ENCODE results near the gene IMMP2L.

The IMMP2L gene

DNA sequence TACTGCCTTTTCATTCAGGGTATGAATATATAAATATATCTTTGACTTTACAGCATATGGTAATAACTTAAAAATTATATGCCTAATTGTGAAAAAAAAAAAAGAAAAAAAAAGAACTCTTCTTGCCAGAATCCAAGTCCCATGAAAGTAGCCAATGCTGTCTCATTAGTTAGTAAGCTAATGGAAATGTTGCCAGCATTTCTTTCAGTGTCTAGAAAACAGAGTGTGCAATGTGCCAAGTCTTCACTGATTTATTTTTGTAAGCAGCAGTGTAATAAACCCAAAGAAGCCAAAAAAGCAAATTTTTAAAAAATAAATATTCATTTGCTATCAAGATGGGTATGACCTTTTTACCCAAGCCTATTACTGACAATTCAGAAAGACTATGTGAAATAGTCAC lies 502.5 kb downstream of the IMMP2L start:
- FAIRE-seq: no peak

DNA sequence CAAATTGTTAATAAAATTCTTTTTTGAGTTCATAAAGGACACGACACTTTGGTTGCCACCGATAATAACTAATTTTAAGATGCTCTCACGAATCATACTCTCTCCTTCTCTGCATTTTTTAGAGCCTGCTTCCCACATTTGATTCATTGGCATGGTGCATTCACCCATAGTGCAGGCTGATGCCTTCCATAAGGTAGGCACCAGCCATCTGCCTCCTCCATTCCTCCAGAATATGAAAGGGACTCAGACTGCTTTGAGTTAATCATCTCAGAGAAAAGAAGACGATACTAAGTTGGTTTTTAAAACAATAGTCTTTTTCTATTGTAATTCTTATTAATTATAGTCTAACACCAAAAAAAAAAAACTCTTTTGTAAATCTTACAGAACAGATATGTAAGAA lies 505.2 kb downstream of the IMMP2L start:
- no peak for FAIRE-seq

DNA sequence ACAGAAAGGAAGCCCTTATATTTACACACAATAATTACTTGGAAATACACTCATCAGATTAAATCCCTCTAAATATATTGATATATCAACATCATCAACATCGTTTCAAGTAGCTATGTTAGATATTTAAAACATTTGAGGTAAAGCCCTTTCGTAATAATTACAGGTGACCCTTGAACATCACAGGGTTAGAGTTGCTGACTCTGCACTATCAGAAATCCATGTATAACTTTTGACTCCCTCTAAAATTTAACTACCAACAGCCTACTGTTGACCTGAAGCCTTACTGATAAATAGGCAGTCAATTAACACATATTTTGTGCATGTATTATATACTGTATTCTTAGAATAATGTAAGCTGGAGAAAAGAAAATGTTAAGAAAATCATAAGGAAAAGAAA lies 505.9 kb downstream of the IMMP2L start:
- no peak for FAIRE-seq

DNA sequence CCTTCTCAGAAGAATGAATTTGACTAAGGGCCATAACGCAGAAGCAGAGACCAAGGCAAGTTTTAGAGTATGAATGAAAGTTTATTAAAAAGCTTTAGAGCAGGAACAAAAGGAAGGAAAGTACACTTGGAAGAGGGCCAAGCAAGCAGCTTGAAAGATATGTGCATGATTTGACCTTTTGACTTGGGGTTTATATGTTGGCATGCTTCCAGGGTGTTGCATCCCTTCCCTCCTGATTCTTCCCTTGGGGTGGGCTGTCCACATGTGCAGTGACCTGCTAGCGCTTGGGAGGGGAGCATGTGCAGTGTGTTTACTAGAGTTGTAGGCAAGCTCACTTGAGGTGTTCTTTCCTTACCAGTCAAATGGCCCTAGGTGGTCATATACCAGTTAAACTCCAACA lies 509.3 kb downstream of the IMMP2L start:
- no peak for FAIRE-seq

DNA sequence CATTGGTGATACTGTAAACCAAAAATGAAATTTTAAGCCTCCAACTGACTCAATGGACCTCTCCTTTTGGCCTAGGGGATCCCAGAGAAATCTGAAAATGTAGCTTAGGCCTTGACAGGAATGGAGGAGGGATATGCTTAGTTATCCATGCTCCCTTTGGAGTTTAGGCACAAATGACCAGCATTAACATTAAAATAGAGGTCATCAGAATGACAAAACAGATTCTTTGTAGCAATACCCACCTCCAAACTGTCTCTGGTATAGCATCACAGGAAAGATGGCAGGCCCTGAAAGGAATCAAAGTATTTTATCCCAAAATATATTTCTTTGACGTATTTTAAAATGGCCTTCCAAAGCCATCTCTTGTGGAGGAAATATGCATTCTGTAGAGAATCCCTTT lies 510.5 kb downstream of the IMMP2L start:
- FAIRE-seq: no peak

DNA sequence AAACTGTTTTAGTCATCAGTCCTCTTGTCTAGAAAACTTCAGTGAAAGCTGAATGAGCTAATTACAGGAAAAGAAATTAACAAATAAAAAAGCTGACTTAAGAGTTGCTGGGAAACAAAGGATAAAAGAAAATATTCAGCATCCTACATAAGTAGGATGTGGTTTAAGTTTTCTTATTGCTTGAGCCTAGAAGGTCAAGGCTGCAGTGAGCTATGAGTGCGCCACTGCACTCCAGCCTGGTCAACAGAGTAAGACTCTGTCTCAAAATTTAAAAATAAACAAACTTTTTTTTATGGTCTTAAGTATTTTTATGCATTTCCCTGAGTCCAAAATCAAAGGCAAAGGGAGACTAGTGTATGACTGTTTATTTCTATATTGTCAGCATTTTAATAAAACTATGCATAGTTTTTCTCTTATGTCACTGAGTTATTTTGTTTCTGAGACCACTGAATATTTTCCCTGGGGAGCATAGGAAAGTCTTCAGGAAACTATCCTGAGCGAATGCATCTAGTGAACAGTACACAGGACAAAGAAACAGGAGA lies 511.3 kb downstream of the IMMP2L start:
- no peak for FAIRE-seq

DNA sequence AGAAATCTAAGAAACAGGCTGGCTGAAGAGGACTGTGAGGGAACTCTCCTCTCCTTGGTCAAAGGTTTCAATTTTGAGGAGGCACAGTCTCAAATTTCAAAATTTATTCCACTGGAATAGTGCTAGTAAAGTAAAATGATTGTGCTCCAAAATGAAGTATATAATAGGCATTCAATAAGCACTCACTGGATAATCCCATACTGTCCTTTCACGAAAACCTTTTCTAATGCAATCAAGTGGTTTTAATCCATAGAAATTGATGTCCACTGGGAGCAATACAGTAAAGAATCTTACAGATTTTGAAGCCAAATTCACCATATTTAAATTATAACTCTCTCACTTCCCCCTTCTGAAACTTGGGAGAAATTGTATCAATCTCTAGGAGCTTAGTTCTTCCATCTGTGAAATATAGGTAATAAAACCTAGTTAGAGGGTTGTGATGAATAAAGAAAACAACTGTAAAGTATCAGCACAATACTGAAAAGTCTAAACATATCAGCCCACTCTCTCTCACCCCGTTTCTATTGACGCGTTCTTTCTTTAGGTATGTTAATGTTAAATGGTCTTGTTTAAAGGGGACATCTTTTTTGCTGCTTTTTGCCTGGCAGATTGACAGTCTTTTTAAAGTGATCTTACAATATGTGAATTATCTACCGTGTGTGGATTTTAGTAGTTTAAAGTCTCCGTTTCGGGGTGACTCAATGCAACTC lies 512.2 kb downstream of the IMMP2L start:
- no peak for FAIRE-seq

DNA sequence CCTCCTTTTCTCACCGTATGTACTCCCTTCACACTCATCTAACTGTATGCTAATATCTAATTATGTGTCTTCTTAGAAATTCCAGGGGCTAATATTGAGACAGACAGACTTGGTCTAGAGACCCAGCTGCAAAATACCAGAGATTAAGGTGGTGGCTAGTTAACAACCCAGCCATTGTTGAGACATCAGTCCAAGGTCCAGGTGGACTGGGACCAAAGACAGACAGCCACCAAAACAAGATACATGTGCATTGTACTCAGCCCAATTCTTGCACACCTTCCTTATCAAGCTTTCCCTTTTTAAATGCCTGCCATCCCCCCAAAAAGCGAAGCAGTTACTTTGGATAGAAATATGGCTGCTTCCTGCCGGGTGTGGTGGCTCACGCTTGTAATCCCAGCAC lies 514.7 kb downstream of the IMMP2L start:
- no peak for FAIRE-seq

DNA sequence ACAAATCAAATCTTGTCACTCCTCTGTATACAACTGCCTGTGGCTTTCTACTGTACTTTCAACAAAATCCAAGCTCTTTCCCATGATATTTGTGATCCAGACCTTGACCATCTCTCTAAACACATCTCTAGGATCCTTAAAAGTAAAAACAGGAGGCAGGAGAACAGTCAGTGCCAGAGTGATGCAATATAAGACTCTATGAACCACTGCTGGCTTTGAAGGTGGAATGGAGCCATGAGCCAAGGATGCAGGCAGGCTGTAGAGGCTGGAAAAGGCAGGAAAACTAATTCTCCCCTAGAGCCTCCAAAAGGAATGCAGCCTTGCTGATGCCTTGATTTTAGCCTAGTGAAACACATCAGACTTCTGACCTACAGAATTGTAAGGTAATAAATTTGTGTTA lies 516.8 kb downstream of the IMMP2L start:
- no peak for FAIRE-seq

DNA sequence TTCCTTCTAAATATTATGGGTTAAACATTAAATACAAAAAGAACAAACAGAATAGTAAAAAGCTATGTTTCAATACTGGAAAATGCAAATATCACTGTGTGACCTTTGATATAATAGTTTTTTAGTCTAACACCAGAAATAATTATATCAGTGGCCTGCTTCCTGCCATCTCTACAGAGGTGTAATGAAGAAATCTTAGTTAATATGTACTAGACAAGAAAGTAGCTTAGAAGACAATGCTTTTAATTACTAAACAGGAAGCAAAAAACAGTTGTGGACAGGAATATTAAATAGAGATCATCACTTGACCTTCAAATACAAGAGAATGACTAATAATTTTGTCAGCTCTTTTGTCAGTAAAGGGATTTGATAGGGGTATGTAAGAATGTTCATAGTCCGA lies 518.7 kb downstream of the IMMP2L start:
- FAIRE-seq: no peak

DNA sequence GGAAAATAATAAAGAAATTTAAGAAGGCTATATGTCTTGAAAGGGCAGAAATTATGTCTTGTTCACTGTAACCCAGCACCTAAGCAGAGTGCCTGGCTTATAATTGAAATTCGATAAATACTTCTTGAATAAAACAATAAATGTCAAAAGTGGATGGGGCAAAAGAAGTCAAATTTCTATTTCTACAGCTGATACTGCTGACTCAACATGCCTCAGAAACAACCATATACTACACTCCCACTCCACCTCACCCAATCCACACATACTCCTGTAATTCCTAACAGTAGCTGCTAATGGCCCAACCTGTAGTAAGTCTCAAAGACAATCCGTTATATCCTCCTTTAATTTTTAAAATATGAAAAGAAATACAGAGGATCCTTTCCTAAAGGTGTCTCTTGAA lies 519.5 kb downstream of the IMMP2L start:
- no peak for FAIRE-seq

DNA sequence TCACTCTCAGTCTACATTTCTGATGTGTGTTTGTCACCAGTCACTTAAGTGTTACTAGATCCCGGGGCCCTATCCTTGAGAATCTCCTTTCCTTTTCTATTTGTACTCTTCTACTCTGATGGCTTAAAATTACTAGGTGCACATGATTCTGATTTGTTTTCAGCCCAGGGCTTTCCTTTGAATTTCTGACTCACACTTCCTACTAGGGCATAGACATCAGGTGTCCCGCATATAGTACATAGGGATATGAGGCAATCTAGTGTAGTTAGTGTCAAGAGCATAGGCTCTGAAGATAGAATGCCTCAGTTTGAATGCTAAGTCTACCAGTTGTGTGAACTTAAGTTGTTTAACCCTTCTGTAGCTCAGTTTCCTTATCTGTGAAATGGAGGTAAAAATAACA lies 520.7 kb downstream of the IMMP2L start:
- FAIRE-seq: no peak

DNA sequence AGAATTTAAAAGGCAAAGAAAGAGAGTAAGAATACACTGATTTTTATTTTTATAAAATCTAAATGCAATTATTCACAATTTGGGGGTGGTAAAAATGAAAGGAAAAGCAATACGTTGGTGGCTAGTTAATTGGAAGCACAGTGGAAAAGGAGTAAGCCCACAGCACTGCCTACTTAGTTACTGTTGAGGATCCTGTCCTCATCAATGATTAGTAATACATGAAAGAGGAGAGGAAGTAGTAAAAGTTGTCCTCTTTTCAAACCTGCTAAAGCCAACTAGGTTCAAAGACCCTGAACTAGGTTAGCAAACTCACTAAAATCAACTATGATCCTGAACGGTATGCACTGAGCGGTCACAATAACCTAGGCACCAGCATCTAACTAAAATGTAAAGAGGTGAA lies 524.1 kb downstream of the IMMP2L start:
- FAIRE-seq: no peak

DNA sequence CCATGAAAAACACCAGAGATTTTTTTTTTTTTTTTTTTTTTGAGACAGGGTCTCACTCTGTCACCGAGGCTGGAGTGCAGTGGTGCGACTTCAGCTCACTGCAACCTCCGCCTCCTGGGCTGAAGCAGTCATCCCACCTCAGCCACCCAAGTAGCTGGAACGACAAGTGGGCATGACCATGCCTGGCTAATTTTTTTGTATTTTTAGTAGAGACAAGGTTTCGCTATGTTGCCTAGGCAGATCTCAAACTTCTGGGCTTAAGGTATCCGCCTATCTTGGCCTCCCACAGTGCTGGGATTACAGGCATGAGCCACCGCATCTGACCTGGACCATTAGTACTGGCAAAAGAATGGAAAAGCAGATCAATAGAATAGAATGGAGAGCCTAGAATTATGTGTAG lies 530.4 kb downstream of the IMMP2L start:
- no peak for FAIRE-seq

DNA sequence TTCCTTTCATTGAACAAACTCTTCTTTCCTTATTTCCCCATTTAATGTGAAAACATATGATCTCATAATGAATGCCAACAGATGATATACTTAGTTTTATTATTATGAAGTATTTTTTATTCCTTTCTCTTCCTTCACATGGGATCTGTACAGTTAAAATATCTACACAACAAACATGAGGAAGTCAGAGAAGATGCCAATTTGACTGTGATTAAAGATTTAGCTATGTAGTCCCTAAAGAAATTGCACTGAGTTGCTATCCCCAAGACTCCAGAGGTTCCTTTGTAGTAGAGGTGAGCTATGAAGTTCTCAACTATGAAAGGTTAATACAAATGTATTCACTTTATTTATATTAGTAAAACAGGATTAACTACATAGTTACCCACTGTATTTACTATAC lies 532.0 kb downstream of the IMMP2L start:
- no peak for FAIRE-seq

DNA sequence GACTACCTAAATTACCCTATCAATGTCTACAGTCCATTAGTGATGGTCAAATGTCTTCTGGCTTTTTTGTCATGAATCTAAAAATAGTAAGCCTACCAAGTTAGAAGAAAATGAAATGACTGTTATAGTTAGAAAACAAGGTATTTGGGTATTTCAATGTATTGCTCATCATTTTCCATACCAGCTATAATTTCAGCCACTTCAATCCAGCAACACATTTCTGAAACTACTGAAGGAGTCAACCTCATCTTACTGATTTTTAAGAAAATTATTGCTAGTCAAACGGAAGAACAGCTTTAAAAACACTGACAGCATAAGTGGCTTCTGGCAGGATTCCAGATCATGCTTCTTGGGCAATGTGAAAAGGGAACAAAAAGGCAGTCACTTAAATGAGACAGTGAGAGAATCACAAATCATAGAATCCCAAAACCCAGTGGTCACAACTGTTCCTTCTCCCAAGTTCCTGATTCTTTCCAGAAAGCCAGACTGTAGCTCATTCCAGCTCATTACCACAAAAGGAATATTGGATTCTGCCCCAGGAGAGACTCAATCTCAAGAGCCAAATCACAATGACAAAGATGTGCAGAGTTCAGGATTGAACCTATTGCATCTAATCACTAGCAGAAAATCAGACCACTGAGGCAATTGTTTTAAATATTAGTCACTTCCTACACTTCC lies 532.6 kb downstream of the IMMP2L start:
- FAIRE-seq: no peak

DNA sequence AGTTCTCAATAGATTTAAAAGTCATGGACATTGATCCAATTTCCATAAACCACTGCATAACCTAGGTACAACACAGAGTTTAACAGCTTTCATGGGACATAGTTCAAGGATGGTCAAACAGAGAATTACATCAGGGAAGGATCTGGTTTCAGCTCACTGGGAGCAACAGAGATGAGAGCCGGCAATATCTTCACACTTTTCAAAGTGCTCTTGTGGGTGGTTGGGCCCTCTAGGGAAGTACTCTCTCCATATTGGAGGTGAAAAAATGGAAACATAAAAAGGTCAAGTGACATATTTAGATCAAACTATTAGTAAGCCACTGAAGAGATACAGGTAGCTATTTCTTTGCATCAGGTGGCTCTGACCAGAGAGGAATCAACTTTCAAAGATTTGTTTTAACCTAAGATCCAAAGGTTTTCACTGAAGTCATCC lies 533.1 kb downstream of the IMMP2L start:
- no peak for FAIRE-seq

DNA sequence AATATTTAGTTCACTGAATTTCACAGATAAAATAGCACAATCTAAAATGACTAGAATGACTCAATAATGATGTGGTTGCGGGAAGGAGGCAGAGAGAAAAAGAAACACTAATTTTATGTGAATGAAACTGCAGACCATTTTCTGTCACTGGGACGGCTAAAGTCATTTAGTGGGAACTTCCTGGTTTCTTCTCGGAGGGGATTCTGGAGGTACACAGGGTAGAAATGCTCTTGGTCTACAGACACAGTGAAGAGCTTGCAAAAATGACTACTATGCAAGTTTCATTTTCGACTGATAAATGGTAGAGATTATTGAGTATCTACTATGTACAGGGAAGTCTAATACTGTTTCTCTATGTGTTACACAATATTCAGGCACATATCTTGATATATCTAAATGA lies 534.9 kb downstream of the IMMP2L start:
- FAIRE-seq: no peak

DNA sequence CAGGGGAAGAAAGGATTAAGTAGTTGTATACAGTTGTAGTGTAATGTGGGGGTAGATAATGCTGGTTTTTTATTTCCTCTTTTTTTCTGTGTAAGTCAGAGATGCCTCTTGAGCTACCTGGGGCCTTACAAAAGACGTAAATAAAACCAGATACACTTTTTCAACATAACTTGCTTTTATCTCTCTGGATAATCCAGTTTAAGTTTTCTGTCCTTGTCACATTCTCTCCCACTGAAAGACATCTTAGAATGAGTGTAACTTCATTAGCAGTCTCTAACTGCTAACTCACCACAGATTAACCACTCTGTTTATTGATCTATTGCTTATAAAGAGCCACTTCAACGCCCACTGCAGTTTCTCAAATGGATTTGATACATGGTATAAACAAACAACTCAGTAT lies 535.5 kb downstream of the IMMP2L start:
- FAIRE-seq: no peak

DNA sequence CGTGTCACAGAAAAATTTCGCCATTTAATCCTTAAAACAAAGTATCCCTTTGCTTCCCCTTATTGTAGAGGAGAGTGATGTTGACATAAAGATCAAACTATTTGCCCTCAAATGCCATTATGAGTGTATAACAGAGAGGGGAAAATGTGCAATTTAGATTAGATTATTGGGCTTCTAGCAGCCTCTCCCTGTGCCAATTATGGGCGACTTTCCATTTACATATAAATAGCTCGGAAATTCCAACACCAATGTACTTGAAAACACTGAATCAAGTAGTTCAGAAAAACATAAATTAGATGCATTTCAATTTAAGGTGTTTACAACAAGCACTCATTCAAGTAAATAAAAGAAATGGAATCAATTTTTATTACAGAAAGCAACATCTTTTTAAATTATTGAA lies 535.9 kb downstream of the IMMP2L start:
- no peak for FAIRE-seq

DNA sequence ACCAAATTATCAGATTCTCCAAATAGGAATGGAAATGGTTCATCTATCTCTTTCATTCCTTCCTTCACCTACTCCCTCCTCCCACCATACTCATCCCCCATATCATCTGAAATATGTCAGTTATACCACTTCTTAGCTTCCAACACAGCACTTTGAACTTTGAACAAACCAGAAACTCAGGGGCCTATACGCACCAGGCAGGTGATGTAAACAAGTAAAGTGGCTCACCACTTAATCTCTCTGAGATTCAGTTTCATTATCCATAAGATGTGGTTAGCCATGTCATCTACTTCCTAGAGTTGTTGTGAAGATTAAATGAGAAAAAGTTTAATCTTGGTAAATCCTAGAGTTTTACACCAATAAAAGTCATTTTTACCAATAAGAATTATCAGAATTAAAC lies 537.3 kb downstream of the IMMP2L start:
- no peak for FAIRE-seq

DNA sequence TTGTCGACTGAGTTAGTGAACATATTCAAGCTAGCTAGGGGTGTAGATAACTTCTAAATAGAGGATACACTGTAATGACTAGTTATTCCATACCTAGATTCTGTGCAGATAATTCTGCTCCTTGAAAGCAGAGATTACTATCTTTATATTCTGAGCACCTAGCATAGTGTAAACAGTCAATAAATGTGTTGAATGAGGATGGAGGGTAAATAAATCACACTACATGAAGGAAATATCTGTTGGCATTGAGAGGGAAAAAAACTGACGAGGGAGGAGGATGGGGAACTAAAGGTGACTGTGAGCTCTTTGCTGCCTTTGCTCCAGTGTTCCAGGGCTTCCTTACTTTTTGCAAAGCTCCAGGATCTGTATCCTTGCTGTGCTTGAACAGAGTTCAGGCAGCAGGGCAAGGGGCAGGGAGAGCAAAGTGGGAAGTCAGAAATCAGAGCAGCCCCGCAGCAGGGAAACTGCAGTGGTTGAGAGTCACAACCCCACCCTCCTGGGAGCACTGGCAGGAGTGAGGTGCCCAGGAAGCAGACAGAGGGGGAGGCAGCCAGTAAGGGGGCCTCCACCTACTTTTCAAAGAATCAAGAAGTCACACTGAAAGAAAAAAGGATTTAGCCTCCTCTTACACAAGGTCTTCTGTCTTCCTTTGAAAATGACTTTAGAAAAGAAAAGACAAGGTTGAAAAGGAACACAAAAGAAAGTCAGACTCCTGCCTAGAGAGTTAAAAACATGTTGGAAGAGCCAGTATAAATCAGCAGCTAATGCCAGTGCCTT lies 543.1 kb downstream of the IMMP2L start:
- FAIRE-seq: no peak

DNA sequence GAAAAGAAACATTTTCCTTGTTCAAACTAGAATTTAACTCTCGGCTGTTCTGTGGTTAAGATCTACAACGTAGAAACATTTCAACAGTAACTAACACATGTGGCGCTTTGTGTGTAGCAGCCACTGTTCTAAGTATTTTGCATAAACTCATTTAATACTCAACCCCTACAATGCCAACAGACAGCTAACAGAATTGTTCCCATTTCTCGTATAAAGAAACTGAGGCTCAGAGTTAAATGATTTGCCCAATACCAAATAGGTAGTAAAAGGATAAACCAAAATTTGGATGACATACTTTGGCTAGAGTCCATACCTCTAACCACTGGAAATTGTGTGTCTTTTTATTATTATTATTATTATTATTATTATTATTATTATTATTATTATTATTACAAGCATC lies 543.8 kb downstream of the IMMP2L start:
- FAIRE-seq: no peak

DNA sequence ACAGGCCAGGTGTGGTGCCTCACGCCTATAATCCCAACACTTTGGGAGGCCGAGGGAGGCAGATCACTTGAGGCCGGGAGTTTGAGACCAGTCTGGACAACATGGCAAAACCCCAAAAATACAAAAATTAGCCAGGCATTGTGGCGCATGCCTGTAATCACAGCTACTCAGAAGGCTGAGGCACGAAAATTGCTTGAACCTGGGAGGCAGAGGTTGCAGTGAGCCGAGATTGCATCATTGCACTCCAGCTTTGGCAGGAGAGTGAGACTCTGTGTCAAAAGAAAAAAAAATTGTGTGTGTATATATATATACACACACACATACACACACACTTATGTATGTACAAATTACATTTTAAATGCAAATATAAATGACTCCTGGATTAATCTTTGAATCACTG lies 548.2 kb downstream of the IMMP2L start:
- FAIRE-seq: no peak

Data from TTC549 (cell line).